Measurements from ENCODE around the gene RPS6KA5. TPM values are rescaled to one million over a fixed set of nuclear protein-coding genes. Genes with fewer than 3 reads are reported as not detected.

The RPS6KA5 gene
- total and polyA plus RNA-seq, 8 donors = 4.2 to 10.8 (median 9.2) TPM

DNA sequence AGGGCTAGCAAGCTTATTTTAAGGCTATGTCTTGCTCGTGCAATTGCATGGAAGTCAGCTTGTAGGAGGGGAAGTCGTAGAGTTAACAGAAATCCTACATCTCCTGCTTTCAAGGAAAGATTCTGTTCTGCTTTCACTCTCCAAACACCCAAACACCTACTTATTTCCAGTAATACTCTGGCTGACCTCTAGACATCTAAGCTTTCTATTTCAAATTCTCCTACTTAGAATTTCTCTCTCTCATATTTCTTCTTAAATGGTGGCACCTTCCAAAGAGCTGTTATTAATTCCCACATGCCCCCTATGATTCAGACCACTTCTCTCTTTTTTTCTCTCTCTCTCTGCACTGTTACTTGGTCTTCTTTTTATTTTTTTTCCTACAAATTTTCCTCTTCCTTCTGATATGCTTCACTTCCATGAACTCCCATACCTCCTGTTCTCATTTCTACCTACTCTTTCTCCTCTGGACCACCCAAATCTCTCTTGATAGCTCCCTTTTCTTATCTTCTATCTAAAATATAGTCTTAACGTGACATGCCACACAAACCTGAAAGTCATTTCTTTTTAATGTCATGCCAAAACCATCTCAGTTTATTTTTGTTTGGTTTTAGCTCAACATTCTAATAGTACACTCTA is 90.8 kb downstream of the RPS6KA5 start:
- H3K27ac ChIP-seq = no peak overlapping the region
- H3K4me3 ChIP-seq = no peak overlapping the region
- ATAC-seq (peak; percentile 72), DNase-seq (peak in 2 of 4 donors; percentile 77 to 81)
- TF ChIP-seq CTCF (IDR thresholded peaks at IDR 0.05) = no peak
- intact Hi-C loops (cut with DNase I) = no loop called here
- no peaks in the 10 kb centered on the region for H3K36me3 ChIP-seq
- H3K9me3 ChIP-seq = peaks cover 0 to 9% of the 10 kb centered on the region in 2 donors
- no peaks in the 10 kb centered on the region for H3K27me3 ChIP-seq
- H3K4me1 ChIP-seq = peaks cover 0 to 23% of the 10 kb centered on the region in 2 donors

- Histone ChIP-seq H3K27ac (no peak overlapping the region), H3K36me3 (no peaks in the 10 kb centered on the region), H3K9me3 (peaks cover 0 to 9% of the 10 kb centered on the region in 2 donors), H3K4me1 (peaks cover 0 to 23% of the 10 kb centered on the region in 2 donors), H3K27me3 (no peaks in the 10 kb centered on the region), H3K4me3 (no peak overlapping the region)
- DNase-seq (no peak), ATAC-seq (no peak)
- intact Hi-C loops (cut with DNase I) = no loop called here
- TF ChIP-seq CTCF (IDR thresholded peaks at IDR 0.05) = no peak
These were observed 92.4 kb downstream of the RPS6KA5 start for GRCh38 chr14:90968025-90968424.

DNA sequence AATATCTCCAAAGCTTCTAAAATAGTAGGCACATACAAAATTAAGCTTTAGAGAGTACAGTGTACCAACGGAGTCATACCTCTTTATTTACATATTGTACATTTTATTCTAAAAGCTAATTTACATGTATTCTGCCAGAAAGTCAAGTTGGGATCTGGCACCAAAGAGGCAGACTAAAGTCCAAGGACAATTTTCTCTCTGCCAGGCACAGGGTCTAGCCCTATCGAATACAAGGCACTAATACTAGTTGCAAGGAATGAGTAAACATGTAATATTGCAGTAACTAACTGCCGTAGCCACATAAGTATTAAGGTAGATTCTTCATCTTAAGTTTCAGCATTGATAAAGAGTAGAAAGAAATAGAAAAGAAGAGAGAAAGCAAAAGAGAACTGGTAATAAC is 93.9 kb downstream of the RPS6KA5 start:
- DNase-seq (no peak), ATAC-seq (no peak)
- intact Hi-C loops (cut with DNase I) = no loop called here
- H3K27ac ChIP-seq = no peak overlapping the region
- peaks cover 0 to 9% of the 10 kb centered on the region in 2 donors for H3K9me3 ChIP-seq
- no peak for TF ChIP-seq CTCF (IDR thresholded peaks at IDR 0.05)
- H3K27me3 ChIP-seq = no peaks in the 10 kb centered on the region
- no peaks in the 10 kb centered on the region for H3K36me3 ChIP-seq
- H3K4me3 ChIP-seq = no peak overlapping the region
- peaks cover 0 to 23% of the 10 kb centered on the region in 2 donors for H3K4me1 ChIP-seq

DNA sequence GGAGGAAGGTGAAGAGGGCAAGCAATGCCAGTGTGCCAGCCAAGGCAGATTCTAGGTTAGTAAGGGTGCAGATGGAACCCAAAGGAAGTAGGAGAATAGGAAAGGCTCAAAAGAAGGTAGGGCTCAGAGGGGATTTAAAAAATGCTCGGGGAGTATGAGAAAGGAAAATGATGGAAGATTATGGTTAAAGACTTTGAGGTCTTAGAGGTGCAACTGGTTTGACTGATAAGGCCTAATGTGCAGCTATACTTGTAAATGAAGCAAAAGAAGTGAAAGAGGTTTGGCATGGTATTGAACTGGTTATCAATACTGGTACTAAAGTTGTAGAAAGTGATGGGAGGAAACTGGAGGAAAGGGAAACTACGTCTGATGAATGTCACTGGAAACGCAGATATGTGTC is 94.7 kb downstream of the RPS6KA5 start:
- Histone ChIP-seq H3K27ac (no peak overlapping the region), H3K4me3 (no peak overlapping the region), H3K36me3 (no peaks in the 10 kb centered on the region), H3K4me1 (peaks cover 0 to 23% of the 10 kb centered on the region in 2 donors), H3K27me3 (no peaks in the 10 kb centered on the region), H3K9me3 (peaks cover 0 to 9% of the 10 kb centered on the region in 2 donors)
- DNase-seq (no peak), ATAC-seq (no peak)
- no peak for TF ChIP-seq CTCF (IDR thresholded peaks at IDR 0.05)
- intact Hi-C loops (cut with DNase I) = no loop called here

- peaks cover 0 to 2% of the 10 kb centered on the region in 2 donors for H3K4me1 ChIP-seq
- no peak for ATAC-seq
- TF ChIP-seq CTCF (IDR thresholded peaks at IDR 0.05) = no peak
- H3K36me3 ChIP-seq = no peaks in the 10 kb centered on the region
- peaks cover 0 to 9% of the 10 kb centered on the region in 2 donors for H3K9me3 ChIP-seq
- DNase-seq = no peak
- H3K27me3 ChIP-seq = no peaks in the 10 kb centered on the region
- intact Hi-C loops (cut with DNase I) = no loop called here
- H3K4me3 ChIP-seq = no peak overlapping the region
- no peak overlapping the region for H3K27ac ChIP-seq
These were observed 97.1 kb downstream of the RPS6KA5 start for GRCh38 chr14:90963343-90963742.
